ENCODE results near the gene COL15A1. TPM values are rescaled to one million over a fixed set of nuclear protein-coding genes. Genes with fewer than 3 reads are reported as not detected.

Gene COL15A1
- total RNA-seq, 1 experiment from 2014 or later: 0.22 TPM

- TF ChIP-seq ZNF423 (CRISPR knock-in tag; IDR thresholded peaks at IDR 0.05): no peak
- no peak for TF ChIP-seq ZSCAN18 (CRISPR knock-in tag; IDR thresholded peaks at IDR 0.05)
- TF ChIP-seq TCF7 (CRISPR knock-in tag; IDR thresholded peaks at IDR 0.05; ENCODE audit: low read depth): no peak
- no peak for TF ChIP-seq USF2 (CRISPR knock-in tag; IDR thresholded peaks at IDR 0.05)
- TF ChIP-seq ZNF396 (CRISPR knock-in tag; IDR thresholded peaks at IDR 0.05; ENCODE audit: borderline replicate concordance): no peak
- TF ChIP-seq HMGA2 (CRISPR knock-in tag; IDR thresholded peaks at IDR 0.05): no peak
- TF ChIP-seq CREB1 (CRISPR knock-in tag; IDR thresholded peaks at IDR 0.05): no peak
- TF ChIP-seq JUN (CRISPR knock-in tag; IDR thresholded peaks at IDR 0.05): no peak
- no peak for TF ChIP-seq RELA (CRISPR knock-in tag; IDR thresholded peaks at IDR 0.05; ENCODE audit: borderline replicate concordance)
- no peak for TF ChIP-seq OVOL2 (CRISPR knock-in tag; IDR thresholded peaks at IDR 0.05; ENCODE audit: borderline replicate concordance)
- TF ChIP-seq EMX1 (CRISPR knock-in tag; IDR thresholded peaks at IDR 0.05): no peak
- no peak for TF ChIP-seq SMAD3 (CRISPR knock-in tag; IDR thresholded peaks at IDR 0.05; ENCODE audit: borderline replicate concordance)
Observed at GRCh38 chr9:98912450-98912849, 31.3 kb upstream of the COL15A1 start (continued).

- no peak overlapping the region for H3K4me3 Mint-ChIP-seq
- POLR2A ChIA-PET: no interaction called here
- CTCF ChIA-PET: interaction anchor here (0.9 to 1.1 kb wide), 2 partner anchors 83 to 228 kb away, joined by 3 to 4 read pairs; no protein-coding TSS in a partner anchor
- no peak for TF ChIP-seq OVOL2 (CRISPR knock-in tag; IDR thresholded peaks at IDR 0.05; ENCODE audit: borderline replicate concordance)
- TF ChIP-seq ESRRA (CRISPR knock-in tag; IDR thresholded peaks at IDR 0.05; ENCODE audit: borderline replicate concordance): no peak
- no peak for TF ChIP-seq IRF1 (CRISPR knock-in tag; IDR thresholded peaks at IDR 0.05)
- TF ChIP-seq NFATC4 (CRISPR knock-in tag; IDR thresholded peaks at IDR 0.05): no peak
- no peak for TF ChIP-seq HMGA2 (CRISPR knock-in tag; IDR thresholded peaks at IDR 0.05)
- TF ChIP-seq ZNF281 (CRISPR knock-in tag; IDR thresholded peaks at IDR 0.05): no peak
- TF ChIP-seq ERG (CRISPR knock-in tag; IDR thresholded peaks at IDR 0.05): no peak
- TF ChIP-seq ARID4B (CRISPR knock-in tag; IDR thresholded peaks at IDR 0.05; ENCODE audit: borderline replicate concordance): no peak
- TF ChIP-seq CTCF (IDR thresholded peaks at IDR 0.05): no peak
- no peak for TF ChIP-seq CREB1 (CRISPR knock-in tag; IDR thresholded peaks at IDR 0.05)
- no peak for TF ChIP-seq ATF6 (CRISPR knock-in tag; IDR thresholded peaks at IDR 0.05)
Observed at GRCh38 chr9:98913044-98913443, 30.7 kb upstream of the COL15A1 start.

More at GRCh38 chr9:98913044-98913443, 30.7 kb upstream of the COL15A1 start:
- Mint-ChIP-seq H3K27ac (no peak overlapping the region), H3K36me3 (no peaks in the 10 kb centered on the region), H3K4me1 (peaks cover 13% of the 10 kb centered on the region), H3K9me3 (no peaks in the 10 kb centered on the region), H3K27me3 (ENCODE audit: low read depth) (no peaks in the 10 kb centered on the region)
- ATAC-seq (no peak), DNase-seq (ENCODE audit: low spot score) (no peak)

Measured in WTC11 (cell line).